Osteoblast (primary cell): Measurements from ENCODE around the gene PLEKHG5. TPM values are rescaled to one million over a fixed set of nuclear protein-coding genes. Genes with fewer than 3 reads are reported as not detected.

Experiments used
- DNase-seq: peaks from one replicate; pipeline ENCODE4 v3.0.0; 2011; ENCODE audit warnings: low spot score, mixed read lengths; ENCODE audit not compliant: insufficient read length; ENCODE audit errors: missing footprints
- H2AFZ ChIP-seq: 2 replicates; pipeline ENCODE4 v1.6.0; 2011; ENCODE audit warnings: mild to moderate bottlenecking, low read length
- H3K27ac ChIP-seq: 2 replicates; pipeline ENCODE4 v1.5.1; 2011; ENCODE audit warnings: mild to moderate bottlenecking, low read depth, low read length, moderate library complexity
- H3K27me3 ChIP-seq: 2 replicates; pipeline ENCODE4 v1.6.0; 2012; ENCODE audit warnings: mild to moderate bottlenecking, control low read depth, inconsistent platforms, low read length, moderate library complexity; ENCODE audit not compliant: insufficient read depth
- H3K36me3 ChIP-seq: 2 replicates; pipeline ENCODE4 v1.5.1; 2011; ENCODE audit warnings: mild to moderate bottlenecking, low read length, control low read depth, moderate library complexity; ENCODE audit not compliant: insufficient read depth
- H3K4me1 ChIP-seq: 2 replicates; pipeline ENCODE4 v1.5.1; 2011; ENCODE audit warnings: mild to moderate bottlenecking, low read length, control low read depth, moderate library complexity; ENCODE audit not compliant: insufficient read depth
- H3K4me2 ChIP-seq: 2 replicates; pipeline ENCODE4 v1.6.0; 2011; ENCODE audit warnings: mild to moderate bottlenecking, low read length; ENCODE audit not compliant: insufficient read depth
- H3K4me3 ChIP-seq: fragments of 200-600 bp; sonication (generic); 3 replicates; pipeline ENCODE4 v1.5.1; 2012; ENCODE audit warnings: mild to moderate bottlenecking, low read length, inconsistent platforms; ENCODE audit not compliant: insufficient read depth
- H3K79me2 ChIP-seq: 2 replicates; pipeline ENCODE4 v1.6.0; 2012; ENCODE audit warnings: mild to moderate bottlenecking, low read length, control low read depth, inconsistent platforms; ENCODE audit not compliant: insufficient read depth
- H3K9me3 ChIP-seq: 2 replicates; pipeline ENCODE4 v1.5.1; 2011; ENCODE audit warnings: low read depth, low read length, control low read depth
- H4K20me1 ChIP-seq: 2 replicates; pipeline ENCODE4 v1.6.0; 2012; ENCODE audit warnings: mild to moderate bottlenecking, low read length, control low read depth; ENCODE audit not compliant: insufficient read depth
- CTCF ChIP-seq: IDR thresholded peaks from 2 replicates; pipeline ENCODE4 v1.5.1; 2011; ENCODE audit warnings: mild to moderate bottlenecking, low read depth, low read length, moderate library complexity; ENCODE audit errors: extremely low read depth
- total RNA-seq: library from RNA; depleted of rRNA; stranded (reverse); fragments of >200 nt; gene quantifications from 2 replicates; pipeline ENCODE4 v1.2.3, GENCODE V29; 2012

PLEKHG5 gene
- total RNA-seq, 1 donor: 11.2 TPM

GRCh38 chr1:6491966-6492365 lies 499 bp upstream of the PLEKHG5 start:
- no peak for TF ChIP-seq CTCF
- Histone ChIP-seq H2AFZ (no peak overlapping the region), H3K4me2 (peak overlapping the region; percentile 97), H3K9me3 (no peaks in the 10 kb centered on the region), H4K20me1 (peaks cover 14% of the 10 kb centered on the region), H3K27me3 (no peaks in the 10 kb centered on the region), H3K27ac (peak overlapping the region; percentile 70), H3K79me2 (peaks cover 3% of the 10 kb centered on the region), H3K36me3 (no peaks in the 10 kb centered on the region), H3K4me1 (peaks cover 34% of the 10 kb centered on the region), H3K4me3 (no peak overlapping the region)
- no peak for DNase-seq

- H3K4me1 ChIP-seq: peaks cover 33% of the 10 kb centered on the region
Measured at GRCh38 chr1:6491081-6491449, 402 bp downstream of the PLEKHG5 start.

GRCh38 chr1:6490181-6491080 lies 1.0 kb downstream of the PLEKHG5 start:
- peaks cover 27% of the 10 kb centered on the region for H3K4me1 ChIP-seq
- peaks cover 3% of the 10 kb centered on the region for H3K79me2 ChIP-seq
- no peak for TF ChIP-seq CTCF
- DNase-seq: peak; percentile 99
- peak overlapping the region; percentile 92 for H3K4me3 ChIP-seq
- H2AFZ ChIP-seq: peak overlapping the region; percentile 80
- H3K36me3 ChIP-seq: no peaks in the 10 kb centered on the region
- peak overlapping the region; percentile 70 for H3K27ac ChIP-seq
- peaks cover 20% of the 10 kb centered on the region for H4K20me1 ChIP-seq
- no peaks in the 10 kb centered on the region for H3K9me3 ChIP-seq
- H3K4me2 ChIP-seq: peak overlapping the region; percentile 97
- peaks cover 3% of the 10 kb centered on the region for H3K27me3 ChIP-seq

More at GRCh38 chr1:6491081-6491449, 402 bp downstream of the PLEKHG5 start:
- H2AFZ ChIP-seq: peak overlapping the region; percentile 80
- peak overlapping the region; percentile 92 for H3K4me3 ChIP-seq
- peaks cover 20% of the 10 kb centered on the region for H4K20me1 ChIP-seq
- H3K4me2 ChIP-seq: peak overlapping the region; percentile 97
- peak overlapping the region; percentile 70 for H3K27ac ChIP-seq
- peaks cover 3% of the 10 kb centered on the region for H3K79me2 ChIP-seq
- DNase-seq: no peak
- H3K27me3 ChIP-seq: no peaks in the 10 kb centered on the region
- H3K9me3 ChIP-seq: no peaks in the 10 kb centered on the region
- no peaks in the 10 kb centered on the region for H3K36me3 ChIP-seq
- no peak for TF ChIP-seq CTCF

GRCh38 chr1:6489799-6490180 lies 1.7 kb downstream of the PLEKHG5 start:
- Histone ChIP-seq H3K4me1 (peaks cover 26% of the 10 kb centered on the region), H3K4me2 (peak overlapping the region; percentile 97), H3K4me3 (peak overlapping the region; percentile 92)

More at GRCh38 chr1:6489799-6490180, 1.7 kb downstream of the PLEKHG5 start:
- H3K27ac ChIP-seq: peak overlapping the region; percentile 70
- H2AFZ ChIP-seq: peak overlapping the region; percentile 80
- DNase-seq: peak; percentile 100
- peaks cover 3% of the 10 kb centered on the region for H3K27me3 ChIP-seq
- H3K9me3 ChIP-seq: no peaks in the 10 kb centered on the region
- H3K79me2 ChIP-seq: peaks cover 3% of the 10 kb centered on the region
- H3K36me3 ChIP-seq: no peaks in the 10 kb centered on the region
- peak; percentile 79 for TF ChIP-seq CTCF
- H4K20me1 ChIP-seq: peaks cover 22% of the 10 kb centered on the region
